ENCODE data around the gene PRKG1. TPM values are rescaled to one million over a fixed set of nuclear protein-coding genes. Genes with fewer than 3 reads are reported as not detected.

The PRKG1 gene
- total RNA-seq, 1 donor: 19.5 TPM

DNA sequence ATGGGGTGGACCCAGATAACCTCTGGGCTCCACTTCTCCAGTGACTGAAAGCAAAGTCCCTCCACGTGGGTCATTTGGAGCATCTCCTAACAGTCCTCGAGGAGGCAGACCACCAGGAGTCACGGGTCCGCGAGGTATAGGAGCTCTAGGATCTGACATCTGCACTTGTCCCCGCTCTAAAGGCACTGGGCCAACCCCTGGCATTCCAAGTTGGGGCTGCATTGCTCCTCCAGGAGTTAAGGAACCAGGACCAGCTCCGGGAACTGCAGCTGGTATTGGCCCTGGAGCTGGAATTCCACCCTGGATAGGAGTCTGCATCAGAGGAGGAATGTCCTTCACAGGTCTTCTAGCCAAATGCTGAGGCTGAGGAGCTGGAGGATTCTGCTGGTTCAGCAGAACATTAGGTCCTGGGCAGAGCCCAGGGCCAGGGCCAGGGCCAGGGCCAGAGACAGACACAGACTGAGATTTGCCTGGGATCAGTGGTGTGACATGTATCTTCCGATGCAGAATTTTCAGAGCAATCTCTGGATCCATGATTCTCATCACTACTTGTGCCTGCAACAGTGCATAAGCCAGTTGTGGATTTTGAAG is 624.3 kb downstream of the PRKG1 start:
- peak overlapping the region; percentile 96 for H3K4me2 ChIP-seq (ENCODE audit: insufficient read depth, low read length)
- H3K36me3 ChIP-seq (ENCODE audit: insufficient read depth, low read length): no peaks in the 10 kb centered on the region
- peaks cover 7% of the 10 kb centered on the region for H4K20me1 ChIP-seq (ENCODE audit: insufficient read depth, low read length)
- TF ChIP-seq, protein P1, sequence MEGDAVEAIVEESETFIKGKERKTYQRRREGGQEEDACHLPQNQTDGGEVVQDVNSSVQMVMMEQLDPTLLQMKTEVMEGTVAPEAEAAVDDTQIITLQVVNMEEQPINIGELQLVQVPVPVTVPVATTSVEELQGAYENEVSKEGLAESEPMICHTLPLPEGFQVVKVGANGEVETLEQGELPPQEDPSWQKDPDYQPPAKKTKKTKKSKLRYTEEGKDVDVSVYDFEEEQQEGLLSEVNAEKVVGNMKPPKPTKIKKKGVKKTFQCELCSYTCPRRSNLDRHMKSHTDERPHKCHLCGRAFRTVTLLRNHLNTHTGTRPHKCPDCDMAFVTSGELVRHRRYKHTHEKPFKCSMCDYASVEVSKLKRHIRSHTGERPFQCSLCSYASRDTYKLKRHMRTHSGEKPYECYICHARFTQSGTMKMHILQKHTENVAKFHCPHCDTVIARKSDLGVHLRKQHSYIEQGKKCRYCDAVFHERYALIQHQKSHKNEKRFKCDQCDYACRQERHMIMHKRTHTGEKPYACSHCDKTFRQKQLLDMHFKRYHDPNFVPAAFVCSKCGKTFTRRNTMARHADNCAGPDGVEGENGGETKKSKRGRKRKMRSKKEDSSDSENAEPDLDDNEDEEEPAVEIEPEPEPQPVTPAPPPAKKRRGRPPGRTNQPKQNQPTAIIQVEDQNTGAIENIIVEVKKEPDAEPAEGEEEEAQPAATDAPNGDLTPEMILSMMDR (IDR thresholded peaks at IDR 0.05; ENCODE audit: extremely low read depth, low read depth, low read length): no peak
- DNase-seq (ENCODE audit: insufficient read length, low spot score, missing footprints): no peak
- peak overlapping the region; percentile 77 for H3K4me3 ChIP-seq (ENCODE audit: insufficient read depth, low read length)
- H3K4me1 ChIP-seq (ENCODE audit: insufficient read depth, low read length): peaks cover 17% of the 10 kb centered on the region
- H3K79me2 ChIP-seq (ENCODE audit: insufficient read depth, low read length): peaks cover 27% of the 10 kb centered on the region
- H2AFZ ChIP-seq (ENCODE audit: low read length): peak overlapping the region; percentile 100
- H3K27ac ChIP-seq (ENCODE audit: low read depth, low read length): peak overlapping the region; percentile 99
- H3K9me3 ChIP-seq (ENCODE audit: low read depth, low read length): no peaks in the 10 kb centered on the region
- no peaks in the 10 kb centered on the region for H3K27me3 ChIP-seq (ENCODE audit: insufficient read depth, low read length)

DNA sequence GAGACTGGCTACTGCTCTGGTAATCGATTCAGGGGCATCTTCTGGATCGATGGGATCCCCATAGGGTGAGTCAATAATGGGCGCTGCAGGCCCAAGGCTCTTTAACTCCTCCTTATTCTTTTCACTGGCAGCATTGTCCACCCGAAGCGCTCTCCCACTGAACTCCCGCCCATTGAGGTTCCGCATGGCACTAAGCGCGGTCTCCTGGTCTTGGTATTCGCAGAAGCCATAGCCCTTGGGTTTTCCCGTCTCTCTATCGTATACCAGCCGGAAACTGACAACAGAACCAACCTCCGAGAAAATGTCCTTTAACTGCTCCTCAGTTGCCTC is 624.8 kb downstream of the PRKG1 start:
- H3K79me2 ChIP-seq (ENCODE audit: insufficient read depth, low read length): peaks cover 27% of the 10 kb centered on the region
- no peaks in the 10 kb centered on the region for H3K36me3 ChIP-seq (ENCODE audit: insufficient read depth, low read length)
- peaks cover 17% of the 10 kb centered on the region for H3K4me1 ChIP-seq (ENCODE audit: insufficient read depth, low read length)
- TF ChIP-seq, protein P1 (IDR thresholded peaks at IDR 0.05; ENCODE audit: extremely low read depth, low read depth, low read length): no peak
- no peak for DNase-seq (ENCODE audit: insufficient read length, low spot score, missing footprints)
- H3K27ac ChIP-seq (ENCODE audit: low read depth, low read length): peak overlapping the region; percentile 99
- H3K4me3 ChIP-seq (ENCODE audit: insufficient read depth, low read length): peak overlapping the region; percentile 77
- H3K9me3 ChIP-seq (ENCODE audit: low read depth, low read length): no peaks in the 10 kb centered on the region
- H2AFZ ChIP-seq (ENCODE audit: low read length): peak overlapping the region; percentile 100
- H4K20me1 ChIP-seq (ENCODE audit: insufficient read depth, low read length): peaks cover 7% of the 10 kb centered on the region
- no peaks in the 10 kb centered on the region for H3K27me3 ChIP-seq (ENCODE audit: insufficient read depth, low read length)
- peak overlapping the region; percentile 96 for H3K4me2 ChIP-seq (ENCODE audit: insufficient read depth, low read length)

DNA sequence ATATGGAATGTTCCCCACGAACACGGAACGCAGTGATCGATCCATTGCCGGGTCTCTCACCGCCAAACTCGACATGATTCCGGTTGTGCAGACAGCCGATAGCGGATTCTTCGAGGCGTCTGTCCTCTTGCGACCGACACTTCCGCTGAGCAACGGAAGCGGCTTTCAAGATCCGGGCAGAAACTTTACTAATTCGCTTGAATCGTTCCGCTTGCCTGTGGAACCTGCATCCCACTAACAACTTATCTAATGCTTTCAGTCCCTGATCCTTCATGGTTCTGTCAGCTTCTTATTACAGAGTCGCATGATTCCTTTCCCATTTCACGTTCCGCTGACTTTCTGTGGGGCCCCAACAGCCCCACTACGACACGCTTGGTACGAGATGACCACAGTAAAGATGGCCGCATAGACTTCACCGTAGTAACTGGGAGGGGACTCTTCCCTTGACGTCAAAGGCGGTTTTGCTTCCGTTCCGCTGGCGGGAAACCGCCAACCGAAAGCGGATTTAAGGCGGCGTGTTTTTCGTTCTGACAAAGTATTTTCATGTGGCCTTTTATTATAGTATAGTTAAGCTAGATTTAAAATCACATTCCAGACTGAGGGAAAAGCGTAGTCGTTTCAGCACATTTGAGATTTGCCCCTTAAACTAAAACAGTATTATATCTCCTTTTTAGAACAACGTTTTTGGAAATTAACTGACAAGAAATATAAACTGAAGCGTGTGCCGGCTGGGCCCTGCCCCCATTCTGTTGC is 625.4 kb downstream of the PRKG1 start, which contains the start of gene CSTF2T:
TSS of gene CSTF2T (minus strand) at position 121 of the 753 bp plus-strand sequence. CDS start at position 75, 46 bp downstream.
- Histone ChIP-seq H3K27ac (ENCODE audit: low read depth, low read length) (peak within 1 kb of the TSS; percentile 99), H3K4me1 (ENCODE audit: insufficient read depth, low read length) (peaks cover 17% of the 10 kb centered on the region), H4K20me1 (ENCODE audit: insufficient read depth, low read length) (peaks cover 7% of the 10 kb centered on the region), H3K27me3 (ENCODE audit: insufficient read depth, low read length) (no peaks in the 10 kb centered on the region), H3K79me2 (ENCODE audit: insufficient read depth, low read length) (peaks cover 27% of the 10 kb centered on the region), H3K36me3 (ENCODE audit: insufficient read depth, low read length) (no peaks in the 10 kb centered on the region), H3K4me3 (ENCODE audit: insufficient read depth, low read length) (peak within 1 kb of the TSS; percentile 77), H3K4me2 (ENCODE audit: insufficient read depth, low read length) (peak within 1 kb of the TSS; percentile 96), H3K9me3 (ENCODE audit: low read depth, low read length) (no peaks in the 10 kb centered on the region), H2AFZ (ENCODE audit: low read length) (peak within 1 kb of the TSS; percentile 100)
- DNase-seq (ENCODE audit: insufficient read length, low spot score, missing footprints): peak; percentile 75
- TF ChIP-seq, protein P1 (IDR thresholded peaks at IDR 0.05; ENCODE audit: extremely low read depth, low read depth, low read length): no peak

DNA sequence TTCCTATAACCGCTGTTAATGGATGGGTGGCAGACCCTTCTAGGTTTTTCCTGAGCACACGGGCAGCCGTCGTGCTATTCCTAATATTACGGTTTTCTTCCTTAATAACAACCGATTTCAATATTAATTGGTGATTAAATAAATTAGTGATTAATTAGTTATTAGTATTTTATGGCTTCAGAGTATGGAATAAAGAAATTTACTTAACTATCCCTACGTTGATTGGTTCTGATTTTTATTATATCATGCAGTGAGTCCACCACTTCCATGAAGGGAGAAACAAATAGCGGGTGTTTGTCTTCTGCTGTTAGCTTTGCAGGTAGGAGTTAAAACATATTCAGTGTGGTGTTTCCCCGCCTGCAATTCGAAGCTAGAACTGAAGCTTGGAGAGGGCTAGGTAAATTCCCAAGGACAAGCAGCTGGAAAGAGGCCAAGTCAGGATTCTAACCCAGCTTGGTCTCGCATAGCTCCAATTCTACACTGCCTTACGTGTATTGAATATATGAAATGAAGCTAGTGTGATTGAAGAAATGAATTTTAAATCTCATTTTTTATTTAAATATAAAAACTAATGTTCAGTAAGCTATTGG is 626.0 kb downstream of the PRKG1 start:
- peak overlapping the region; percentile 99 for H3K27ac ChIP-seq (ENCODE audit: low read depth, low read length)
- no peaks in the 10 kb centered on the region for H3K9me3 ChIP-seq (ENCODE audit: low read depth, low read length)
- H3K36me3 ChIP-seq (ENCODE audit: insufficient read depth, low read length): no peaks in the 10 kb centered on the region
- H3K4me1 ChIP-seq (ENCODE audit: insufficient read depth, low read length): peaks cover 17% of the 10 kb centered on the region
- DNase-seq (ENCODE audit: insufficient read length, low spot score, missing footprints): no peak
- peak overlapping the region; percentile 96 for H3K4me2 ChIP-seq (ENCODE audit: insufficient read depth, low read length)
- peaks cover 7% of the 10 kb centered on the region for H4K20me1 ChIP-seq (ENCODE audit: insufficient read depth, low read length)
- peak overlapping the region; percentile 77 for H3K4me3 ChIP-seq (ENCODE audit: insufficient read depth, low read length)
- H3K79me2 ChIP-seq (ENCODE audit: insufficient read depth, low read length): peaks cover 27% of the 10 kb centered on the region
- no peaks in the 10 kb centered on the region for H3K27me3 ChIP-seq (ENCODE audit: insufficient read depth, low read length)
- peak overlapping the region; percentile 100 for H2AFZ ChIP-seq (ENCODE audit: low read length)
- TF ChIP-seq, protein P1 (IDR thresholded peaks at IDR 0.05; ENCODE audit: extremely low read depth, low read depth, low read length): no peak
